Ovary (tissue), 9 donors: ENCODE measurements around the gene MPIG6B. TPM values are rescaled to one million over a fixed set of nuclear protein-coding genes. Genes with fewer than 3 reads are reported as not detected.
A peak's percentile ranks its signal among the peaks of the same experiment; 100 is the strongest.

Experiments
- DNase-seq, 5 donors: peaks; one replicate each; pipeline ENCODE4 v3.0.0-alpha.2; 2019 to 2020
- H3K27ac ChIP-seq, 2 donors: fragments of 200-600 bp; one replicate each; pipeline versions ENCODE4 v1.5.1 to v1.8.0; 2019 to 2022
- H3K27me3 ChIP-seq: fragments of 200-600 bp; one replicate; pipeline ENCODE4 v1.8.0; 2022
- H3K36me3 ChIP-seq: fragments of 200-600 bp; sonication (generic); one replicate; pipeline ENCODE4 v1.5.1; 2019
- H3K4me1 ChIP-seq: one replicate; pipeline ENCODE4 v1.8.1; 2013; ENCODE audit warnings: mild to moderate bottlenecking, moderate library complexity; ENCODE audit not compliant: insufficient read depth
- H3K4me3 ChIP-seq: fragments of 200-600 bp; sonication (generic); one replicate; pipeline ENCODE4 v1.5.1; 2017
- H3K9me3 ChIP-seq, 2 donors: fragments of 200-600 bp in 1 of 2; sonication (generic) in 1 of 2; one replicate each; pipeline versions ENCODE4 v1.5.1 to v1.8.1; 2013 to 2019; ENCODE audit warnings: mild to moderate bottlenecking in 1 of 2, moderate library complexity in 1 of 2
- EP300 ChIP-seq: sonication (generic); formaldehyde crosslinking; IDR thresholded peaks from one replicate; pipeline ENCODE4 v1.6.1; 2017; ENCODE audit warnings: antibody characterized with exemption
- POLR2A ChIP-seq: fragments of 450-650 bp; IDR thresholded peaks from one replicate; pipeline ENCODE4 v1.6.1; 2017; ENCODE audit warnings: antibody characterized with exemption, mild to moderate bottlenecking, moderate library complexity
- WGBS, 3 donors: extraction: QIAGEN DNeasy Blood & Tissue Kit in 1 of 3; methylation state at CpG; one replicate each; pipeline versions ENCODE4 v1.1.5 to v1.1.7; 2013 to 2017; 5-methylcytosine and 5-hydroxymethylcytosine counted together
- intact Hi-C, 4 donors: fragments of 100-400 bp; cut with DNase I; formaldehyde crosslinking; loops; one replicate each; pipeline versions ENCODE4 v1.11.0 to v1.15.1; 2022 to 2023
- polyA plus RNA-seq, 2 donors: library from polyadenylated mRNA; stranded (reverse); fragments of 200-250 nt in 1 of 2; fragments of 350-450 nt in 1 of 2; fragmentation: Illumina TruSeq in 1 of 2; extraction: RNeasy Lipid Tissue Mini Kit (QIAGEN cat#74804) in 1 of 2; gene quantifications; one replicate each; pipeline ENCODE4 v1.2.3, GENCODE V29; 2013 to 2014
- total RNA-seq, 7 donors: library from RNA; depleted of rRNA in 2 of 7; stranded (reverse); fragments of >200 nt in 2 of 7; fragmentation: NEBNext Ultra II Directional in 3 of 7; extraction: Animal tissue kit (Norgen Biotek cat#: 25700) in 3 of 7; gene quantifications; one replicate each; pipeline versions ENCODE4 v1.1.0 to v1.2.4, GENCODE V29; 2016 to 2023
- TF ChIP-seq, protein P1 (sequence below), 3 donors: fragments of 450-650 bp in 2 of 3; fragments of 200-600 bp in 1 of 3; IDR thresholded peaks; one replicate each; pipeline versions ENCODE4 v1.5.1 to v1.8.0; 2016 to 2022; ENCODE audit warnings: antibody characterized with exemption in 3 of 3, mild to moderate bottlenecking in 1 of 3
- donor health status: DM: no; HTN: no; CAD: no; lungs with moderate emphysema.
- donor health status: DM: no; HTN: no; CAD: no.
- donor health status: Bipolar disorder and iron deficiency.
- donor health status: DM: yes; HTN: yes; CAD: no.
- donor health status: DM: no; HTN: no; CAD: no.
- donor health status: DM: yes; HTN: yes; CAD: no.

Gene MPIG6B
- total and polyA plus RNA-seq, 9 donors, result 0.06 to 0.94 (median 0.60) TPM; not detected in 4

GRCh38 chr6:31733734-31734133, 10.6 kb downstream of the MPIG6B start:
- Histone ChIP-seq H3K27ac (no peak overlapping the region), H3K9me3 (no peaks in the 10 kb centered on the region), H3K4me1 (peaks cover 14% of the 10 kb centered on the region), H3K36me3 (no peaks in the 10 kb centered on the region), H3K4me3 (no peak overlapping the region), H3K27me3 (no peaks in the 10 kb centered on the region)
- intact Hi-C loops, result loop anchor here in 2 of 4 donors (10.0 kb wide), 2 partner anchors 61 to 101 kb away; partner anchors contain the start of gene VARS1 (in 1 of the 2)
- 83 to 86% (median 84%) methylated on average over 4 of the region's 4 CpGs for WGBS, 3 donors
- TF ChIP-seq POLR2A, result no peak
- TF ChIP-seq EP300, result no peak
- TF ChIP-seq, protein P1, sequence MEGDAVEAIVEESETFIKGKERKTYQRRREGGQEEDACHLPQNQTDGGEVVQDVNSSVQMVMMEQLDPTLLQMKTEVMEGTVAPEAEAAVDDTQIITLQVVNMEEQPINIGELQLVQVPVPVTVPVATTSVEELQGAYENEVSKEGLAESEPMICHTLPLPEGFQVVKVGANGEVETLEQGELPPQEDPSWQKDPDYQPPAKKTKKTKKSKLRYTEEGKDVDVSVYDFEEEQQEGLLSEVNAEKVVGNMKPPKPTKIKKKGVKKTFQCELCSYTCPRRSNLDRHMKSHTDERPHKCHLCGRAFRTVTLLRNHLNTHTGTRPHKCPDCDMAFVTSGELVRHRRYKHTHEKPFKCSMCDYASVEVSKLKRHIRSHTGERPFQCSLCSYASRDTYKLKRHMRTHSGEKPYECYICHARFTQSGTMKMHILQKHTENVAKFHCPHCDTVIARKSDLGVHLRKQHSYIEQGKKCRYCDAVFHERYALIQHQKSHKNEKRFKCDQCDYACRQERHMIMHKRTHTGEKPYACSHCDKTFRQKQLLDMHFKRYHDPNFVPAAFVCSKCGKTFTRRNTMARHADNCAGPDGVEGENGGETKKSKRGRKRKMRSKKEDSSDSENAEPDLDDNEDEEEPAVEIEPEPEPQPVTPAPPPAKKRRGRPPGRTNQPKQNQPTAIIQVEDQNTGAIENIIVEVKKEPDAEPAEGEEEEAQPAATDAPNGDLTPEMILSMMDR (IDR thresholded peaks at IDR 0.05), result no peak
- no peak for DNase-seq

- Histone ChIP-seq H3K27ac (peak overlapping the region; percentile 83 to 90), H3K27me3 (no peaks in the 10 kb centered on the region), H3K36me3 (no peaks in the 10 kb centered on the region), H3K9me3 (no peaks in the 10 kb centered on the region), H3K4me1 (peaks cover 12% of the 10 kb centered on the region), H3K4me3 (peak overlapping the region; percentile 63)
- intact Hi-C loops, result loop anchor here in 2 of 4 donors (10.0 kb wide), 2 partner anchors 60 to 100 kb away; partner anchors contain the start of gene VARS1 (in 1 of the 2)
- DNase-seq, result no peak
- 20 to 32% (median 30%) methylated on average over 2 of the region's 2 CpGs for WGBS, 3 donors
- no peak for TF ChIP-seq POLR2A
- TF ChIP-seq, protein P1 (IDR thresholded peaks at IDR 0.05), result no peak
- no peak for TF ChIP-seq EP300
Observed at GRCh38 chr6:31734247-31734820, 11.2 kb downstream of the MPIG6B start.

DNA sequence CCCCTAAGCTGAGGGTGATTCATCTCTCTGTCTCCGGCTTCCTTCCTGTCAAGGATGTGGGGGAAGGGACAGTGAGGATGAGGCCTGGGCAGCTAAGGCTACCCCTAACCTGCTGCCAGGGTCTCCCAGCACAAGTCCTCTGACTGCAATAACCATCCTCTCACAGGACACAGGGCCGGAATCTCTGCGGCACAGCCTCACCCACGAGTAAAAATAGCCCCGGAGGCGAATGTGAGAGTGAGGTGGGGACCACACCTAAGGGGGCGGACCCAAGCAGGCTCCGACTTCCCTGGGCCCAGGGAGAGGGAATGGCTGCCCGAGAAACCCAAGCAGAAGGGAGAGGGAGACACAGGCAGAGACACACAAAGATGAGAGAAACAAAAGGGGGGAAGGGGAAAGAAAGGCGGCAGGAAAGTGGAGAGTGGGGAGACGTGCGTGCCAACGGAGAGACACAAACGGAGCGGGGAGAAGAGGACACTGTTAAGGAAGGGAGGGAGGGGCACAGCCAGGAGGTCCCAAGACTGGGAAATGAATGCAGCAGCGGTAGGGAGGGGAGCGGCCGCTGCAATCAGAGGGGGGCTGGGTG, 11.7 kb downstream of the MPIG6B start:
- Histone ChIP-seq H3K36me3 (no peaks in the 10 kb centered on the region), H3K27ac (peak overlapping the region; percentile 83 to 90), H3K9me3 (no peaks in the 10 kb centered on the region), H3K4me1 (peaks cover 12% of the 10 kb centered on the region), H3K4me3 (peak overlapping the region; percentile 63), H3K27me3 (no peaks in the 10 kb centered on the region)
- intact Hi-C loops, result loop anchor here in 3 of 4 donors (5.0 to 10.0 kb wide), 3 partner anchors 60 to 100 kb away; partner anchors contain the start of gene VARS1 (in 1 of the 3)
- 0 to 1% (median 0%) methylated on average over 18 of the region's 18 CpGs for WGBS, 3 donors
- DNase-seq, result peak; percentile 42 to 57 (median 56)
- TF ChIP-seq, protein P1 (IDR thresholded peaks at IDR 0.05), result no peak
- TF ChIP-seq POLR2A, result peak; percentile 38
- no peak for TF ChIP-seq EP300

- DNase-seq, result peak; percentile 87 to 93 (median 89)
- Histone ChIP-seq H3K36me3 (no peaks in the 10 kb centered on the region), H3K4me1 (peaks cover 12% of the 10 kb centered on the region), H3K9me3 (no peaks in the 10 kb centered on the region), H3K4me3 (peak within 1 kb of the TSS; percentile 63), H3K27me3 (no peaks in the 10 kb centered on the region), H3K27ac (peak within 1 kb of the TSS; percentile 83 to 90)
- no peak for TF ChIP-seq EP300
- peak; percentile 97 for TF ChIP-seq POLR2A
- intact Hi-C loops, result loop anchor here in 3 of 4 donors (5.0 to 10.0 kb wide), 3 partner anchors 59 to 99 kb away; partner anchors contain the start of gene VARS1 (in 1 of the 3)
- 0 to 1% (median 1%) methylated on average over 24 of the region's 24 CpGs for WGBS, 3 donors
Observed at GRCh38 chr6:31736021-31736767, 13.0 kb downstream of the MPIG6B start, which contains the start of gene CLIC1. Gene CLIC1 (minus strand): TSS chr6:31736530. CDS start chr6:31736300, 230 bp downstream.
